Vagina (tissue), 2 donors: Measurements from ENCODE around the gene KHDC1L.

Experiments
- CTCF ChIP-seq, 3 experiments: fragments of 450-650 bp in 2 of 3; fragments of 200-600 bp in 1 of 3; sonication (generic) in 1 of 3; IDR thresholded peaks; one replicate each; pipeline ENCODE4 v1.5.1; 2017 to 2019; ENCODE audit warnings: antibody characterized with exemption in 3 of 3, mild to moderate bottlenecking in 2 of 3, moderate library complexity in 2 of 3
- POLR2A ChIP-seq, 2 donors: fragments of 450-650 bp; IDR thresholded peaks; one replicate each; pipeline ENCODE4 v1.6.1; 2017; ENCODE audit warnings: antibody characterized with exemption in 2 of 2, mild to moderate bottlenecking in 2 of 2, moderate library complexity in 2 of 2

GRCh38 chr6:73240730-73241129, 15.4 kb upstream of the KHDC1L start:
- no peak for TF ChIP-seq POLR2A (IDR thresholded peaks at IDR 0.05)
- TF ChIP-seq CTCF (IDR thresholded peaks at IDR 0.05), result no peak
